ENCODE measurements around the gene METTL2B.
A peak's percentile ranks its signal among the peaks of the same experiment; 100 is the strongest.
"Not testable (repeated sequence)": the region's sequence is repeated elsewhere in the genome, so short reads cannot be mapped to it uniquely, and the experiment has no call there.

METTL2B gene

DNA sequence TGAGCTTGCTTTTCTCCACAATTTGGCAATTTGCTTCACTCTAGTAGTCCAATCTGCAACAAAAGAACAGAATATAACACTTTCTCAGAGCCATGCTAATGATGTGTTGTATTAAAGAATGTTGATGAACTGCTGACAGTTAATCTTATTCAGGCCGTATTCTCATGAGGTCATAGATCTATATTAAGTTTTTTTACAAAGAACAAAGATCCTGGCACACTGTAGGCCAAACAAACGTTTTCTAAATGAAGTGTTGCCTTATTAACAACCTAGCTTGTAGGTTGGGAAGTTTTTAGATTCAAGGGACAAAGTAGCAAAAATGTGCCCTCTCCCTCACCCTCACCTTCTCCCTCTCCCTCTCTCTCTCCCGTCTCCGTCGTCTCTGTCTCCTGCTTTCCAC is 14.1 kb upstream of the METTL2B start:
- H3K4me3 ChIP-seq (ENCODE audit: low read length), result no peak overlapping the region
- H2AFZ ChIP-seq (ENCODE audit: low read depth, low read length), result no peak overlapping the region
- peaks cover 10% of the 10 kb centered on the region for H3K36me3 ChIP-seq (ENCODE audit: insufficient read depth, low read length)
- H3K27me3 ChIP-seq (ENCODE audit: insufficient read depth, low read length), result no peaks in the 10 kb centered on the region
- peaks cover 6% of the 10 kb centered on the region for H3K4me1 ChIP-seq (ENCODE audit: insufficient read depth, low read length)
- H3K9me3 ChIP-seq (ENCODE audit: low read length), result no peaks in the 10 kb centered on the region

DNA sequence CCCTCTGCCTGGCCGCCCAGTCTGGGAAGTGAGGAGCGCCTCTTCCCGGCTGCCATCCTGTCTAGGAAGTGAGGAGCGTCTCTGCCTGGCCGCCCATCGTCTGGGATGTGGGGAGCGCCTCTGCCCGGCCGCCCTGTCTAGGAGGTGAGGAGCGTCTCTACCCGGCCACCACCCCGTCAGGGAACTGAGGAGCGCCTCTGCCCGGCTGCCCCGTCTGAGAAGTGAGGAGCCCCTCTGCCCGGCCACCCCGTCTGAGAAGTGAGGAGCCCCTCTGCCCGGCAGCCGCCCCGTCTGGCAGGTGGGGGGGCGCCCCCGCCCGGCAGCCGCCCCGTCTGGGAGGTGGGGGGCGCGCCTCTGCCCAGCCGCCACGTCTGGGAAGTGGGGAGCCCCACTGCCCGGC is 13.2 kb upstream of the METTL2B start:
- H2AFZ ChIP-seq (ENCODE audit: low read depth, low read length); H3K27me3 ChIP-seq (ENCODE audit: insufficient read depth, low read length); H3K9me3 ChIP-seq (ENCODE audit: low read length); H3K36me3 ChIP-seq (ENCODE audit: insufficient read depth, low read length); H3K4me1 ChIP-seq (ENCODE audit: insufficient read depth, low read length); H3K4me3 ChIP-seq (ENCODE audit: low read length): not testable (repeated sequence)

DNA sequence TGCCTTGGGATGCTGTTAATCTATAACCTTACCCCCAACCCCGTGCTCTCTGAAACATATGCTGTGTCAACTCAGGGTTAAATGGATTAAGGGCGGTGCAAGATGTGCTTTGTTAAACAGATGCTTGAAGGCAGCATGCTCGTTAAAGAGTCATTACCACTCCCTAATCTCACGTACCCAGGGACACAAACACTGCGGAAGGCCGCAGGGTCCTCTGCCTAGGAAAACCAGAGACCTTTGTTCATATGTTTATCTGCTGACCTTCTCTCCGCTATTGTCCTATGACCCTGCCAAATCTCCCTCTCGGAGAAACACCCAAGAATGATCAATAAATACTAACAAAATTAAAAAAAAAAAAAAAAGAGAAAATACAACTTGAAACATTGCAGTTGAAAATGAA is 12.6 kb upstream of the METTL2B start:
- not testable (repeated sequence) for H3K4me3 ChIP-seq (ENCODE audit: low read length); H3K9me3 ChIP-seq (ENCODE audit: low read length); H3K27me3 ChIP-seq (ENCODE audit: insufficient read depth, low read length); H2AFZ ChIP-seq (ENCODE audit: low read depth, low read length); H3K4me1 ChIP-seq (ENCODE audit: insufficient read depth, low read length); H3K36me3 ChIP-seq (ENCODE audit: insufficient read depth, low read length)

DNA sequence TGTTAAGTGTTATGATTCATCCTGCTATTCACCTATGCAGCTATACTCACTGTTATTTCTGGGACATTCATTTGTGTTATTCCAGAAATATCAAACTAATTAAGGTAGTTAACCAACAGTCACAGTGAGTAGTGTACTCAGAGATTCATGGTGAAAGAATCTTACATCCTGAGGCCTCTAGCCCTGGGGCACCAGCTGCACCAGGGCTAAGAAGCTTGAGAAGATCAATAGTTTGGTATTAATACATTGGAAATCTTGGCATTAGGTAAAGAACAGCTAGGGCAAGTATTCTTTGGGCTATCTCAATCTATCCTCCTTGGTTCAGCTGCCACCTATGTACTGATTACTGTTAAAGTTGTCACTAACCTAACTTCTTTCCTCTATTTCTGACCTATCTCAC is 9.7 kb upstream of the METTL2B start:
- H3K4me1 ChIP-seq (ENCODE audit: insufficient read depth, low read length); H3K27me3 ChIP-seq (ENCODE audit: insufficient read depth, low read length): not testable (repeated sequence)

DNA sequence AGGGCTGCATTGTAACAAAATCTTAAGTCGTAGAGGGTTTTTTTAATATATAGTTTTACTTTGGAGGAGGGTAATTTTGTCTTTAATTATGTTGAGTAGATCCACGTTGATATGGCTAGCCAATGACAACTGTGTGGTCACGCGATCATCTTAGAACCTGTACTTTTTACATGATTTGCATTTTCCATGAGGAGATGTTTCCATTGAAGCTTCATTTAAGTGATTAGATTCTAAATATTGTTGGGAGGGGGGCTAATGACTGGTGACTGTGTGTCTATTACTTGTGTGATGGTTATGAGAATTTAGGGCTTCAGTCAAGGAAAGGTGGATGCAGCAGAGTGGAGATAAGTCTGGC is 765 bp downstream of the METTL2B start:
- not testable (repeated sequence) for H3K9me3 ChIP-seq (ENCODE audit: low read length); H3K27me3 ChIP-seq (ENCODE audit: insufficient read depth, low read length)
- peaks cover 11% of the 10 kb centered on the region for H3K4me1 ChIP-seq (ENCODE audit: insufficient read depth, low read length)
- H3K36me3 ChIP-seq (ENCODE audit: insufficient read depth, low read length), result peaks cover 16% of the 10 kb centered on the region
- peak overlapping the region; percentile 68 for H2AFZ ChIP-seq (ENCODE audit: low read depth, low read length)
- peak overlapping the region; percentile 96 for H3K4me3 ChIP-seq (ENCODE audit: low read length)

More for the DNA sequence above, 9.7 kb upstream of the METTL2B start:
- not testable (repeated sequence) for H3K9me3 ChIP-seq (ENCODE audit: low read length); H3K4me3 ChIP-seq (ENCODE audit: low read length); H3K36me3 ChIP-seq (ENCODE audit: insufficient read depth, low read length); H2AFZ ChIP-seq (ENCODE audit: low read depth, low read length)

DNA sequence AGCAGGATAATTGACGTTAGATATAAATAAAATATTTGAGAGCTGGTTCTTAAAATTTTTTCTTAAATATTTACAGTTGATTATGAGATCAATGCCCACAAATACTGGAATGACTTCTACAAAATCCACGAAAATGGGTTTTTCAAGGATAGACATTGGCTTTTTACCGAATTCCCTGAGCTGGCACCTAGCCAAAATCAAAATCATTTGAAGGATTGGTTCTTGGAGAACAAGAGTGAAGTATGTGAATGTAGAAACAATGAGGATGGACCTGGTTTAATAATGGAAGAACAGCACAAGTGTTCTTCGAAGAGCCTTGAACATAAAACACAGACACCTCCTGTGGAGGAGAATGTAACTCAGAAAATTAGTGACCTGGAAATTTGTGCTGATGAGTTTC is 2.5 kb downstream of the METTL2B start:
- not testable (repeated sequence) for H3K4me3 ChIP-seq (ENCODE audit: low read length); H2AFZ ChIP-seq (ENCODE audit: low read depth, low read length); H3K9me3 ChIP-seq (ENCODE audit: low read length); H3K27me3 ChIP-seq (ENCODE audit: insufficient read depth, low read length)
- peaks cover 11% of the 10 kb centered on the region for H3K4me1 ChIP-seq (ENCODE audit: insufficient read depth, low read length)
- H3K36me3 ChIP-seq (ENCODE audit: insufficient read depth, low read length), result peaks cover 19% of the 10 kb centered on the region

DNA sequence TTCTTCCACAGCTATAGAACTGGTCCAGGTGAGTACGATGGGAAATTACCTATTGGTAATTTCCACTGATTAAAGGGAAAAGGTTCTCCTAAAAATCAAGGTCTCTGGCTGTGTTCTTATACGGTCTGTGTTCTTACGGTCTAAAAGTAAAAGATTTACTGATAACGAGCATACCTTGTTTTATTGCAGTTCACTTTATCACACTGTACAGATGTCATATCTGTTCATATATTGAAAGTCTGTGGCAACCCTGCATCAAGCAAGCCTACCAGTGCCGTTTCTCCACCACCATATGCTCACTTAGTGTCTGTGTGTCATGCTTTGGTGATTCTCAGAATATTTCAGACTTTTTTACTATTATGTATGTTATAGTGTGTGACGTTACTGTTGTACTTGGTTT is 11.6 kb downstream of the METTL2B start:
- peaks cover 17% of the 10 kb centered on the region for H3K36me3 ChIP-seq (ENCODE audit: insufficient read depth, low read length)
- not testable (repeated sequence) for H3K27me3 ChIP-seq (ENCODE audit: insufficient read depth, low read length); H3K4me3 ChIP-seq (ENCODE audit: low read length); H3K9me3 ChIP-seq (ENCODE audit: low read length); H2AFZ ChIP-seq (ENCODE audit: low read depth, low read length); H3K4me1 ChIP-seq (ENCODE audit: insufficient read depth, low read length)

DNA sequence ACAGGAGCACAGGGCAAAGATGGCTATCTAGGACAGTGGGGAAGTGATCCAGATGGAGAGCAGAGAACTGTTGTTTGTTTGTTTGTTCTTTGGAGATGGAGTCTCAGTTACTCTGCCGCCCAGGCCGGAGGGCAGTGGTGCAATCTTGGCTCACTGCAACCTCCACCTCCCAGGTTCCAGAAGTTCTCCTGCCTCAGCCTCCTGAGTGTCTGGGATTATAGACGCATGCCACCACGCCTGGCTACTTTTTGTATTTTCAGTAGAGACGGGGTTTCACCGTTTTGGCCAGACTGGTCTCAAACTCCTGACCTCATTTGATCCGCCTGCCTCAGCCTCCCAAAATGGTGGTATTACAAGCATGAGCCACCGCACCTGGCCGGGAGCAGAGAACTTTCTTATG is 20.9 kb downstream of the METTL2B start:
- Histone ChIP-seq H2AFZ (ENCODE audit: low read depth, low read length) (no peak overlapping the region), H3K27me3 (ENCODE audit: insufficient read depth, low read length) (no peaks in the 10 kb centered on the region), H3K36me3 (ENCODE audit: insufficient read depth, low read length) (peaks cover 61% of the 10 kb centered on the region), H3K4me1 (ENCODE audit: insufficient read depth, low read length) (no peaks in the 10 kb centered on the region), H3K9me3 (ENCODE audit: low read length) (no peaks in the 10 kb centered on the region), H3K4me3 (ENCODE audit: low read length) (no peak overlapping the region)

DNA sequence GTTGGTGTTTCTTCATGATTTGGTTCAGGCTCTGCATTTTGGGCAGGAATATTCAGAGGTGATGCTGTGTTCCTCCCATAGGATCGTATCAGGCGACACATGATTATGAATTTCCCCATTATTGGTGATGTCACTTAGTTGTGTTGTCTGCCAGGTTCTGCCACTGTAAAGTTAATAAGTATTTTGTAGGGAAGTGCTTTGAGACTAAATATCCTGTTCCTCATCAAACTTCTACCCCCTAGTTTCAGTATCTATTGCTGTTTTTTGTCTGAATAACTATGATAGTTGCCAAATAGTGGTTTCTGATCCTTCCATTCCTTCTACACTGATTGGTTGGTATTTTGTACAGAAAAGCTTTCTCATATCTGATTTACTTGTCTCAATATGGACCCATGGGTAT is 28.9 kb downstream of the METTL2B start:
- not testable (repeated sequence) for H3K9me3 ChIP-seq (ENCODE audit: low read length); H2AFZ ChIP-seq (ENCODE audit: low read depth, low read length); H3K4me3 ChIP-seq (ENCODE audit: low read length); H3K4me1 ChIP-seq (ENCODE audit: insufficient read depth, low read length); H3K27me3 ChIP-seq (ENCODE audit: insufficient read depth, low read length)
- peaks cover 15% of the 10 kb centered on the region for H3K36me3 ChIP-seq (ENCODE audit: insufficient read depth, low read length)

DNA sequence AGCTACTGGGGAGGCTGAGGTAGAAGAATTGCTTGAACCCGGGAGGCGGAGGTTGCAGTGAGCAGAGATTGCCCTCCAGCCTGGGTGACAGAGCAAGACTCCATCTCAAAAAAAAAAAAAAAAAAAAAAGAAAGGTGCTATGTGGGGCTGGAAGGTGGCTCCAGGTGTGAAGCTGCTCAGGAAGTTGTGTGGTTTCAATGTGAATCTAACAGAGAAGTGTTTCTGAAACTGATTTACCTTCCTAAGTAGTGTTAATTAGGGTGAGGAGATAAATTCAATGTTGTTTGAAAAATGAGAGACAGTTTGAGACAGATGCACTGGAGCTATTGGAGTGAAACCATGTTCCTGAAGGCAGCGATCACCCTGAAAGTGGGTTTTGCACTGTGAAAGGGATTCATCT is 30.3 kb downstream of the METTL2B start:
- not testable (repeated sequence) for H3K27me3 ChIP-seq (ENCODE audit: insufficient read depth, low read length); H2AFZ ChIP-seq (ENCODE audit: low read depth, low read length); H3K36me3 ChIP-seq (ENCODE audit: insufficient read depth, low read length); H3K4me1 ChIP-seq (ENCODE audit: insufficient read depth, low read length); H3K4me3 ChIP-seq (ENCODE audit: low read length); H3K9me3 ChIP-seq (ENCODE audit: low read length)

DNA sequence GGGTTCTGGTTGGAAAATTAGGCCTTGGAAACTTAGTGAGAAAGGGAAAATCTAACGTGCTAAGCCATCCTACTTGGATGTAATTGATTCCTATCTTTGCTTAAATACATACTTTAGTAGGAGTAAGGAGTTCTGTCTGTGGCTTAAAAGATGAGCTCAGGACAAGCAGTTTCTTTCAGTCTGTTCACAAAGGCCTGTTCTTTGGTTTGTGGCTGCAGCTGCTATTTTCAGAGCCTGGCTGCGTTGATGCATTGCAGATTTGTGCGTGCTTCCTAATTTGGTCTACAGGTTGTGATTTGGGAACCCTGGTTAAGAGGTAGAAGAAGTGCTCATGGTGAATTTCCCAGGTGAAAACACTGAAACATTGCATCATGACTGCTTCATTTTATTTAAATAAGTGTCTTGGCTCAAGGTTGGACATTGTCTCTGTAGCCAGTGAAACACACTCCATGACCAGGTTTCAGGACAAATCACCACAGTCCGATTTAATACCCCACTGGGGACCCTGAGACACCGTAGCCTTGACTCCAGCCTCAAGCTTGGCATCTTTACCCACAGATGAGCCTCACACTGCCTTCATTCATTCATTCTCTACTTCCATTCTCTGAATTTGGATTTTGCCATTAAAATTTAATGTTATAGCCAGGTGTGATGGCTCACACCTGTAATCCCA is 30.9 kb downstream of the METTL2B start:
- H3K36me3 ChIP-seq (ENCODE audit: insufficient read depth, low read length); H3K4me1 ChIP-seq (ENCODE audit: insufficient read depth, low read length); H2AFZ ChIP-seq (ENCODE audit: low read depth, low read length); H3K9me3 ChIP-seq (ENCODE audit: low read length); H3K4me3 ChIP-seq (ENCODE audit: low read length); H3K27me3 ChIP-seq (ENCODE audit: insufficient read depth, low read length): not testable (repeated sequence)

DNA sequence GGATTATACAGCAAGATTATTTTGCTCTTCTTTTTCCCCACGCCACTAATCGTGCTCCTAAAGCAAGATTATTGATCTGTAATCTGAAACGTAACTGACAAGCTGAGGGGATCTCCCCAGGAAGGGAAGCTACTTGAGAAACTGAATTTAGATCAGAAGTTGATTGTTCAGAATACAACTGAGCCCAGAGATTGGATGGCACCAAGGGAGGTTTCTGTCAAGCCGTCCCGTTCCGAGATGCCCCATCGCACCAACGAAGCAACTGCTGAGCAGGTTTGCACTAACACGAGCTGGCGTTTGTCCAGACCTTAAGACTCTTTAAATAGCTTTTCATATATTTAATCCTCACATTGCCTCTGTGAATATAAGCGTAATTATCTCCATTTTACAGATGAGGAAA is 35.1 kb downstream of the METTL2B start:
- not testable (repeated sequence) for H3K36me3 ChIP-seq (ENCODE audit: insufficient read depth, low read length); H3K4me1 ChIP-seq (ENCODE audit: insufficient read depth, low read length); H3K4me3 ChIP-seq (ENCODE audit: low read length); H2AFZ ChIP-seq (ENCODE audit: low read depth, low read length); H3K27me3 ChIP-seq (ENCODE audit: insufficient read depth, low read length); H3K9me3 ChIP-seq (ENCODE audit: low read length)

DNA sequence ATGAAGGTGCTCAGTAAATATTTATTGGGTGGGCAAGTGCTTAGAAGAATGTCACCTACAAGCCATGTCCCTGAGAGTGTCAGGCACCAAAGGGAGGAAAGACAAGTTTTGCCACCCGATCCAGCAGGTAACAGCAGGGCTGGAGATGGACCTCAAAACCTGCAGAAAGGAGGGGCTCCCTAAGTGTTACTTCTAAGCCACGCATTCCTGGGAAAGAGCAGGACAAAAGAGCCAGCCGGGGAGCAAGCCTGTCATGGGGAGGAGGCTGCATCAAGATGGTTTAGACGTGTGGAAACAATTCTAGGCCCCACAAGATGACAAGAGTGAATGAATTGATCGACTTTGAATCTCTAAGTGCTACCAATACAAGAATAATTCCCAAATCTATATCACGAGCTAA is 38.7 kb downstream of the METTL2B start:
- not testable (repeated sequence) for H3K4me1 ChIP-seq (ENCODE audit: insufficient read depth, low read length); H3K4me3 ChIP-seq (ENCODE audit: low read length); H3K9me3 ChIP-seq (ENCODE audit: low read length); H3K27me3 ChIP-seq (ENCODE audit: insufficient read depth, low read length); H2AFZ ChIP-seq (ENCODE audit: low read depth, low read length); H3K36me3 ChIP-seq (ENCODE audit: insufficient read depth, low read length)

DNA sequence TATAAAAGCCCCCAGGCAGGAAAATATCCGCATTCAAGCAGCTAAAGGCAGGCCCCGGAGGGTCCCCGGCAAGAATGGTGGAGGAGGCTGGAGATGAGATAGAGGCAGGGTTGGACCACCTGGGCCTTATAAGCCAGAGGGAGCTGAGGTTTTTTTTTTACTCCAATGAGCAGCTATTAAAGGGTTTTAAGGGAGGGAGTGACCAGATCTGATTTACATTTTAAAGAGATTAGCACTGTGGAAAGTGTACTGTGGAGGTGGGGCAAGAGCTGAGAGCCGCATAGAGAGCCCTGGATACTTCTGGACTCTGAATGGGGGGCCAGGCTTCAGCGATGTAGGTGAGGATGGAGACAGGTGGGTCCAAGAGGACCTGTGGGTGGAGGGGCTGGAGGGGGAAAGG is 40.5 kb downstream of the METTL2B start:
- not testable (repeated sequence) for H3K4me1 ChIP-seq (ENCODE audit: insufficient read depth, low read length); H3K36me3 ChIP-seq (ENCODE audit: insufficient read depth, low read length); H3K9me3 ChIP-seq (ENCODE audit: low read length)

More for the DNA sequence above, 40.5 kb downstream of the METTL2B start:
- not testable (repeated sequence) for H3K27me3 ChIP-seq (ENCODE audit: insufficient read depth, low read length); H2AFZ ChIP-seq (ENCODE audit: low read depth, low read length); H3K4me3 ChIP-seq (ENCODE audit: low read length)
